GM12874 (cell line): ENCODE data around the gene VASH1.

Experiments used
- CTCF ChIP-seq: IDR thresholded peaks from 2 replicates; pipeline ENCODE4 v1.5.1; 2011; ENCODE audit warnings: low read depth, mild to moderate bottlenecking, control low read depth, low read length, moderate library complexity; ENCODE audit not compliant: insufficient read depth

The VASH1 gene

GRCh38 chr14:76729258-76729657, 32.0 kb upstream of the VASH1 start:
- no peak for TF ChIP-seq CTCF

- TF ChIP-seq CTCF, result no peak
Measured at GRCh38 chr14:76729953-76730505, 31.2 kb upstream of the VASH1 start.

- TF ChIP-seq CTCF, result no peak
Measured at GRCh38 chr14:76736514-76736913, 24.8 kb upstream of the VASH1 start.

DNA sequence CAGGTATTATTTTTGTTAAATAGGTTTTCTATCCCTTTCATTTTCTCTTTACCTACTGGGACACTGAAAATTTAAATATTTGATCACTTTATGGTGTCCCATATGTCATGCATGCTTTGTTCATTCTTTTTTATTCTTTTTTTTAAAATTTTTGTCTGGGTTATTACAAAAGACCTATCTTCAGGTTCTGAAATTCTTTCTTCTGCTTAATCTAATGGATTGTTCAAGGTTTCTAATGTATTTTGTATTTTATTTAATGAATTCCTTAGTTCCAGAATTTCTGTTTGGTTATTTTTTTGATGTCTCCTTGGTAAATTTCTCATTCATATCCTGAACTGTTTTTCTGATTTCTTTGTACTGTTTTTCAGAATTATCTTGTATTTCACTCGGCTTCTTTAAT, 20.2 kb upstream of the VASH1 start:
- TF ChIP-seq CTCF, result no peak

DNA sequence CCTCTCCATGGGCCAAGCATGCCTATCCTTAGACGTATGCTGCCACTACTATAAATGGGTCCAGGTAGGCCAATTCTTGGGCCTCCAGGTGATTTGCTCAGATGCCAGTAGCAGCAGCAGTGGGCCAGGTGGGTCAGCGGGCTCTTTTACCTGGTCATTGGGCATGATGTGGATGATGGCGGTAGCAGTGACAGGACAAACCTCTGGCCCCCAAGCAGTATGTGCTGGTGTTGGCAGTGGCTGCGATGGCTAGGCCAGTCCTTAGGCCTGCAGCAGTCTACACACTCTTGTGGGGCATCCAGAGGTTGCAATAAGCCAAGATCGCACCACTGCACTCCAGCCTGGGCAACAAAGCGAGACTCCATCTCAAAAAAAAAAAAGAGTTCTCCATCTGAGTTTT, 19.1 kb upstream of the VASH1 start:
- TF ChIP-seq CTCF, result no peak

- no peak for TF ChIP-seq CTCF
Measured at GRCh38 chr14:76742966-76743365, 18.3 kb upstream of the VASH1 start.

GRCh38 chr14:76752744-76753143, 8.5 kb upstream of the VASH1 start:
- TF ChIP-seq CTCF, result no peak
